ENCODE data around the gene UGCG. TPM values are rescaled to one million over a fixed set of nuclear protein-coding genes. Genes with fewer than 3 reads are reported as not detected.
"Not testable (repeated sequence)": the region's sequence is repeated elsewhere in the genome, so short reads cannot be mapped to it uniquely, and the experiment has no call there.

Gene UGCG
- polyA plus RNA-seq, 5 donors = 41.9 to 69.7 (median 56.2) TPM

GRCh38 chr9:111917201-111917600, 20.6 kb downstream of the UGCG start:
- DNase-seq = no peak

DNA sequence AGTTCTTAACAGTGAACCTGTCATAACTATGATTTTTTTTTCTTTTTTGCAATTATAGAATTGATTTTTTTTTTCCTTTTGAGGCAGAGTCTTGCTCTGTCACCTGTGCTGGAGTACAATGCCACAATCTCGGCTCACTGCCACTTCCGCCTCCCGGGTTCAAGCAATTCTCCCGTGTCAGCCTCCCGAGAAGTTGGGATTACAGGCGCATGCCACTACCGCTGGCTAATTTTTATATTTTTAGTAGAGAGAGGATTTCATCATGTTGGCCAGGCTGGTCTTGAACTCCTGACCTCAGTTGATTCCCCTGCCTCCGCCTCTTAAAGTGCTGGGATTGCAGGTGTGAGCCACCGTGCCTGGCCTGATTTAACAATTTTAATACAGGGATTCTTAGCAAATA, 21.4 kb downstream of the UGCG start:
- no peak for DNase-seq

- no peak for DNase-seq
Observed at GRCh38 chr9:111919875-111920274, 23.3 kb downstream of the UGCG start.

DNA sequence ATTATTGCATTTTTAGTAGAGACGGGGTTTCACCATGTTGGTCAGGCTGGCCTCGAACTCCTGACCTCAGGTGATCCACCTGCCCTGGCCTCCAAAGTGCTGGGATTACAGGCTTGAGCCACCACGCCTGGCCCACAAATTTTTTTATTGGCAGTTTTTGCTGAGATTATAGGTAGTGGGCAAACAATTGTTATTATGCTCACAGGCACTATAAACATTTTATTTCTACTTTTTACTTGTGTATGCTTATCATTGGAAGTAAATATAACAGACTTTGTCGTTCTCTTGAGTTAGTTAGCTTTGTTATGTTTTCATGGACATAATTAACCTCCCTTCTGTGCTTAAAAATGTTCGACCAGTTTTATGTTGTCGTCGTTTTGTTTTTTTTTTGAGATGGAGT, 23.9 kb downstream of the UGCG start:
- DNase-seq = no peak

GRCh38 chr9:111922324-111923013, 25.9 kb downstream of the UGCG start:
- DNase-seq = no peak

- DNase-seq = no peak
Observed at GRCh38 chr9:111924281-111924680, 27.7 kb downstream of the UGCG start.

- no peak for DNase-seq
Observed at GRCh38 chr9:111925017-111925770, 28.6 kb downstream of the UGCG start.

- DNase-seq = no peak
Observed at GRCh38 chr9:111925784-111926183, 29.2 kb downstream of the UGCG start.

- DNase-seq = no peak
Observed at GRCh38 chr9:111926421-111926875, 29.8 kb downstream of the UGCG start.

GRCh38 chr9:111928359-111928720, 31.7 kb downstream of the UGCG start:
- DNase-seq = no peak

GRCh38 chr9:111934747-111935146, 38.1 kb downstream of the UGCG start:
- no peak for DNase-seq

GRCh38 chr9:111936391-111936790, 39.8 kb downstream of the UGCG start:
- DNase-seq = no peak

GRCh38 chr9:111937301-111937700, 40.7 kb downstream of the UGCG start:
- no peak for DNase-seq

DNA sequence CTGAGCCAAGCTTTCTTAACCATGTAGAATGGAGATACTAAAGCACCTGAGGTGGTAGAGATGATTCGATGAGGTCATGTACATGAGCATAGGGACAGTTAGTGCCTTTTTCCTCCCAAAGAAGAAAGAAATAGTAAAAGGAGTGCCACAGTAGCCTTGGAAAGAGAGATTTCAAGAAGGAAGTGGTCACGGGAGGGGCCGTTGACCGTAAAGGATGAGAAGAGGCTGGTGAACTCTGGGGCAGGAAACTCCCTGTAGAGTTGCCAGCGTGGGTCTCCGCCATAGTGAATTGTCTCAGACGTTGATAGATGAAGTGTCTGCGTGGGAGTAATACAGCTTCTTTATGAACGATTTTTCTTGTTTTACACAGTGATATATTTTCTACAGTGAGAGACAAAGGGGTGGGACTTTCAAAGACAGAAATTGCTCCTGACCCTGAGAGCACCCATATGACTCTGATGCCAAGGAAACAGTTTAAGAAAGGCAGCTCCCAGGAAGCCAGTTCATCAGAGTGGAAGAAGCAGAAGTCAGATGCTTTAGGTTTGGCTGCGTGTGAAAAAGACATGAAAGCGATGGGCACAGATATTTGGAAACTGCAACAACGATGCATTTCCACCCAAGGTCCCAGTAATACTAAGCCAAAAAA, 41.3 kb downstream of the UGCG start:
- no peak for DNase-seq

GRCh38 chr9:111938427-111938800, 41.8 kb downstream of the UGCG start:
- no peak for DNase-seq

- DNase-seq = no peak
Observed at GRCh38 chr9:111939322-111939721, 42.7 kb downstream of the UGCG start.

DNA sequence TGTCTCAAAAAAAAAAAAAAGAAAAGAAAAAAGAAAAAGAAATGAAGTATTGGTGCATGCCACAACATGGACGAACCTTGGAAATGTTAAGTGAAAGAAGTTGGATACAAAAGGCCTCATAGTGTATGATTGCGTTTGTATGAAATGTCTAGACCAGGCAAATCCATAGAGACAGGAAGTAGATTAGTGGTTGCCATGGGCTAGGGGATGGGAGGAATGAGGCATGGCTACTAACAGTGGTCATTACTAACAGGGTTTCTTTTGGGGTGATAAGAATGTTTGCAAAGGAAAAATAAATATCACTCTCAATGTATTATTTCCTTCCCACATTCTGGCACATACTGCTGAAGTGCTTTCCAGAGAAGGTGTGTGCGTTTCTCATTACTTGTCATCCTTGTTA, 44.1 kb downstream of the UGCG start:
- DNase-seq = no peak

- DNase-seq = no peak
Observed at GRCh38 chr9:111943200-111943599, 46.6 kb downstream of the UGCG start.

GRCh38 chr9:111943746-111944145, 47.1 kb downstream of the UGCG start:
- no peak for DNase-seq

DNA sequence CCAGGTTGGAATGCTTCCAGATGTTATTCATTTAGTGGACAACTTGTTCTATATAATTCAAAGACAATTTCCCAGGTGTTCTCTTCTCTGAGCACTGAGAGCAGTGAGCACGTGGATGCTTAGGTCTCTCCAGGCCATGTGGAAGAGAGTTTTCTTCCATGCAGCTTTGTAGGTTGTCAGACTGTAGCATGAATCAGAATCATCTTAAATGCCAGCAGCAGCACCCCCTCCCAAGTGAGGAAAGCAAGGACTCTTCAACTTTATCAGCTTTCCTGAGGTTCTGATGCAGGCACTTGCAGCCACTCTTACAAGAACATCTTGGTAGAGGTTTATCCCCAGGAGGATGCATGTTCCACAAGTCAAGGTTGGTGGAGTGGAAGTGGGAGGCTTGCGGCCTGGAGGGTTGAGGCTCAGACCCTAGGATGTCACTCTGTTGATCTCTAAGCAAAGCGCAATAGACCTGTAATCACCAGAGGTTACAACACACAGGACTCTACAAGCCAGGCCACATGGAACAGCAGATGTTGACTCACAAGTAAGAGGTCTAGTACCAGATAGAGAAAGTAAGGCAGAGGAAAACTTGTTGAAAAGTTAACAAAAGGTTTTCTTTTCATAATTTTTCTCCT, 47.7 kb downstream of the UGCG start:
- no peak for DNase-seq

DNA sequence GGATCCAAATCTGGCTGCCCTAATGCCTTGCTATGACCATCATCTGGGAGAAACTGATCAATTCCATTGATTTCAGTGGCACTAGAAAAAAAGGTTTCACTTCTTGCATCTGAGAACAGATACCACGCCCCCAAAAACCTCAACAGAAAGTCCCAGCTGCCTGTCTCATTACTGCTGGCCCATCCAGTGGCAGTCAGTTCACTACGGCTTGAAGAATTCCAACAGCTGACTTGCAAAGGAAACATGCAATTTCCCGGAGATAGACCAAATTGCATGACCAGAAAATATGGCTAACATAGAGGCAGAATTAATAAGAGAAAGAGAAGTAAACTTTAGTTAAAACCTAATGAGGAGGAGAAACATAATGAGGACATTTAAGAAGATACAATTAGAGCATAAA, 48.6 kb downstream of the UGCG start:
- DNase-seq = no peak

DNA sequence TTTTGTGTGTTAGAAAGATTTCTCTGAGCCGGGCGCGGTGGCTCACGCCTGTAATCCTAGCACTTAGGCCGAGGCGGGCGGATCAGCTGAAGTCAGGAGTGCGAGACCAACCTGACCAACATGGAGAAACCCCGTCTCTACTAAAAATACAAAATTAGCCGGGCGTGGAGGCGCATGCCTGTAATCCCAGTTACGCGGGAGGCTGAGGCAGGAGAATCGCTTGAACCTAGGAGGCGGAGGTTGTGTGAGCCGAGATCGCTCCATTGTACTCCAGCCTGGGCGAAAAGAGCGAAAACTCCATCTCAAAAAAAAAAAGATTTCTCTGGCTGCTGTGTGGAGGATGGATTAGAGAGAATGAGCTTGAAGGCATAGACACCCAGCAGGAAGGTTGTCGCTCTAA, 51.5 kb downstream of the UGCG start:
- DNase-seq = not testable (repeated sequence)

DNA sequence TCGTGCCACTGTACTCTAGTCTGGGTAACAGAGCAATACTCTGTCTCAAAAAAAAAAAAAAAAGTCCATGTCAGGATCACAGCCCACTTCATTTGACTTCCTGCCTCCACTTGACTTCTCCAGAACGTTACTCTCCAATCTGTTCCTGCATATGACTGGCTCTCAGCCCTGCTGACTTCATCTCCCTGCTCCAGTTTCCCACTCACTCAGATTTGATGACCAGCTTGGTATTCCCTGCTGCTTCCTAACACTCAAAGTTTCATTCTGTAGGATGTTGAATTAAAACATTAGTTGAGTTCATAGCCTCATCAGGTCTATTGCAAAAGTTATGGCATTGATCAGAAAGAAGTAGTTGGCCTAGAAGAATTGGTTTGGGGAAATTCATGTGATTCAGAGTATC, 52.3 kb downstream of the UGCG start:
- no peak for DNase-seq
